Ectodermal cell (in vitro differentiated cells): ENCODE measurements around the gene BACH2.

Source experiments
- H3K27ac ChIP-seq: 2 replicates; pipeline ENCODE4 v1.7.0; 2013; ENCODE audit warnings: mild to moderate bottlenecking, low read depth, low read length; ENCODE audit not compliant: insufficient read depth, poor library complexity, severe bottlenecking
- H3K27me3 ChIP-seq: 2 replicates; pipeline ENCODE4 v1.7.0; 2013; ENCODE audit warnings: mild to moderate bottlenecking, low read length; ENCODE audit not compliant: insufficient read depth, control insufficient read depth, poor library complexity, severe bottlenecking
- H3K36me3 ChIP-seq: one replicate; pipeline ENCODE4 v1.7.0; 2013; ENCODE audit warnings: low read length; ENCODE audit not compliant: control insufficient read depth, insufficient read depth
- H3K4me1 ChIP-seq: one replicate; pipeline ENCODE4 v1.7.0; 2013; ENCODE audit warnings: low read length; ENCODE audit not compliant: control insufficient read depth, insufficient read depth
- H3K4me3 ChIP-seq: 2 replicates; pipeline ENCODE4 v1.7.0; 2013; ENCODE audit warnings: low read depth, low read length, control low read depth; ENCODE audit not compliant: insufficient read depth
- H3K9me3 ChIP-seq: 2 replicates; pipeline ENCODE4 v1.7.0; 2013; ENCODE audit warnings: mild to moderate bottlenecking, low read length, moderate library complexity; ENCODE audit not compliant: control insufficient read depth
- WGBS, 2 experiments: methylation state at CpG; one replicate each; pipeline ENCODE4 v1.1.7; 2013; ENCODE audit warnings: missing lambda C conversion rate in 2 of 2; 5-methylcytosine and 5-hydroxymethylcytosine counted together

The BACH2 gene

DNA sequence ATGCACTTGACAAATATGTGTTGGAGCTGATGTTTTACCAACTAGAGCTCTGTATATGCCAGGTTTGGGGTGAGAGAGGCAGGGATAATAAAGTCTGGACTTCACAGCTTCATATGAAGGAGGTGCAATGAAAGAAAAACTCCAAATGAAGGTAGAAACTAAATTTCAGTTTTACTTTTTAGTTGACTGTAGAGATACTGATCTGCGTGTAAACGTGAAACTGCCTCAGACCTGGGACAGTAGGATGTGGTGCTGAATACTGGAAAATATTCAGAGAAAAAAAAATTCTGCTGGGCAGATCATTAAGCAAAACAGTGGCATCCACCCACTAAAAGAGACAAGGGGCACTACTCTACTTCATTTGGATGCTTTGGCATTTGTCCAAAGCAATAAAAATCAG, 94.5 kb downstream of the BACH2 start:
- Histone ChIP-seq H3K4me1 (peaks cover 10% of the 10 kb centered on the region), H3K27me3 (no peaks in the 10 kb centered on the region), H3K36me3 (peaks cover 11% of the 10 kb centered on the region), H3K27ac (no peak overlapping the region), H3K4me3 (no peak overlapping the region), H3K9me3 (peaks cover 5% of the 10 kb centered on the region)
- WGBS, 2 experiments: 97 to 98% methylated on average over 2 of the region's 2 CpGs

DNA sequence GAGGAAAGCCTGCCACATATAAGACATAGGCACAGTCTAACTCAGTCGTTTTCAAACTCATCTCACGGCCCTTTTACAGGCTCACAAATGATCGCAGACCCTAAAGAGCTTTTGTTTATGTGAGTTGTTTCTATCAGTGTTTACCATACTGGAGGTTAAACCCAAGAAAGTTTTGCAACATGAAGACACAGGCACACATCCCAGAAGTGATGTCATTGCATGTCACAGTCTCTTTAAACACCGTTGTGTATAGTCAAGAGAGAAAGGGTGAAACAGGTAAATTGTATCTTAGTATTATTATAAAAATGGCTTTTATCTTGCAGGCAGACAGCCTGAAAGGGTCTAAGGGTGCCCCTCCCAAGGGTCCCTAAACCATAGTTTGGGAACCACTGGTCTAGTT, 96.7 kb downstream of the BACH2 start:
- H3K9me3 ChIP-seq: peaks cover 5% of the 10 kb centered on the region
- 94 to 98% methylated on average over 4 of the region's 4 CpGs for WGBS, 2 experiments
- H3K27ac ChIP-seq: no peak overlapping the region
- H3K27me3 ChIP-seq: no peaks in the 10 kb centered on the region
- peaks cover 15% of the 10 kb centered on the region for H3K4me1 ChIP-seq
- H3K36me3 ChIP-seq: peaks cover 11% of the 10 kb centered on the region
- H3K4me3 ChIP-seq: no peak overlapping the region

DNA sequence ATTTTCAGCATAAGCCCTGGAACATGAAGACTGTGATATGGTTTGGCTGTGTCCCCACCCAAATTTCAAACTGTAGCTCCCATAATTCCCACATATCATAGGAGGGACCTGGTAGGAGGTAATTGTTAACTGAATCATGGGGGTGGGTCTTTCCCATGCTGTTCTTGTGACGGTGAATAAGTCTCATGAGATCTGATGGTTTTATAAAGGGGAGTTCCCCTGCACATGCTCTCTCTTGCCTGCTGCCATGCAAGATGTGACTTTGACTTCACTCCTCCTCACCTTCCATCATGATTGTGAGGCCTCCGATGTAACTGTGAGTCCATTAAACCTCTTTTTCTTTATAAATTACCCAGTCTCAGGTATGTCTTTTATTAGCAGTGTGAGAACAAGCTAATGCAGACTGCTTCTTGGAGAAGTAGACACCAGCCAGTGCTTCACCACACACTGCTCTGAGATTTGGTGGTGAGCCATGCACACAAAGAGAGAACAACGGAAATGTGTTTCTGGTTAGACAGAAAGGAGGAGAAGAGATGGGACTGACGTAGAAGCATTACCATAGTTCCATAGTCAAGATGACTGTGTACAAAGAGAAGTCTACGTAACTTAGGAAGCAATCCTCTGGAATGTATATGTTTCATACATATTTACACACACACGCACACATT, 97.8 kb downstream of the BACH2 start:
- Histone ChIP-seq H3K27me3 (no peaks in the 10 kb centered on the region), H3K4me3 (no peak overlapping the region), H3K27ac (no peak overlapping the region), H3K4me1 (peaks cover 10% of the 10 kb centered on the region), H3K36me3 (peaks cover 11% of the 10 kb centered on the region), H3K9me3 (peaks cover 5% of the 10 kb centered on the region)
- 94 to 99% methylated on average over 5 to 6 of the region's 6 CpGs for WGBS, 2 experiments

DNA sequence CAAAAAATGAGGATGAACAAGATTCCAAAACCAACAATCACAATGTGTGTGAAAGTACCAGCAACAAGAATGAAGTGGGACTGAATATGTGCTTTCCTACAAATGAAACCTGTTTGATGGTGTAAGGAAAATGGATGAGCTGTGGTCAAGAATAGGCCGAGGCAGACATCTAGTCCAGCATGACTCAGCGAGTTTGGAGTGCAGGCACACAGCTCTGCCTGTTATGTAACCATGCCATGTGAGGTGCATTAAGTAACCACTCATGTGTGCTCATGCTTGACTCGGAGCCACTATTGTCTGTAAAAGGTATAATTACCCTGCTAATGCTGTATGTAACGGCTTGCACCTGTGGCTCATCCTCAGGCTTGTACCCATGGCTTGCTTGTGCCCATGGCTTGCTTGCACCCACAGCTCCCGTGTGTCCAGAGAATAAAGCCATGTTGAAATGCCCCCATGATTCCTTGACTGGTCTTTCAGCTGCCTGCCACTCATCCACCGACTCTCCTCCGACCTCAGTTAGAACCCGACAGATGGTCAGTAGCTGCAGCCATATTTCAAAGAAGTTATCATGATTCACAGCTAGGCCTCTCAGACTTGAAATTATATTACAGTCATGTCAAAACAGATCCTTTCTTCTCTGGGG, 98.7 kb downstream of the BACH2 start:
- peaks cover 11% of the 10 kb centered on the region for H3K36me3 ChIP-seq
- 95% methylated on average over 8 of the region's 8 CpGs for WGBS, 2 experiments
- no peak overlapping the region for H3K27ac ChIP-seq
- peaks cover 10% of the 10 kb centered on the region for H3K4me1 ChIP-seq
- H3K27me3 ChIP-seq: no peaks in the 10 kb centered on the region
- H3K9me3 ChIP-seq: peaks cover 5% of the 10 kb centered on the region
- H3K4me3 ChIP-seq: no peak overlapping the region

DNA sequence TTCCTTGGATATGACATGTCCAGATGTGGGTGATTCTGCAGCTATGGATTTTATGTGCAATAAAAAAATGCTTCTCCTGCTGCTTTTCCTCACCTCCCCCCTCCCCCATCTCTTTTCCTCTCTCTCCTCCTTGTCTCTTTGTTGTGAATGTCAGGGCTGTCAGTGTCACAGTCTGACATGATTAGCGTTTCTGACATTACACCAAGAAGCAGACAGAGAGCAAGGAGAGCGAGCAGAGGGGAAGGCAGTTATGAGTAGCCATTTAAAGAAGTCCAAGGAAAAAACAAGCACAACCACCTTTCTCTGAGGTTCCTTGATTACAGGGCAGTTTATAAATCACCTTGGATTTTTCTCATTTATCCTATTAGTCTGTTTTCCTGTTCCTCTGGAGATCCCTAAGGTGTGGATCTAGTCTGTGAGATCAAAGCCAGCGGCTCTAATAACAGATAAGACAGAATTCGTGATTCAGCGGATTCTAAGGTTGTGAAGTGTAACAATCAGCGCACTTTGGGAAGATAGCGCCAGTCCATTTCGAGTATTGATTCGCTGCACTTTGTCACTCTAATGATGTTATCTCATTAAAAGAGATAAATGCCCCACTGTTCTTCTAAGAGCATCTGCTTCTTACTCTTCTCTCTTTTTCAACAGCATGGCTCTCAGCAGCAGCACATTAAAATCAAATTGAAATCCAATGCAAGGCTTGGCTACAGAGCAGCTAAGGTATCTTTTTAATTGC, 101.4 kb downstream of the BACH2 start:
- no peaks in the 10 kb centered on the region for H3K27me3 ChIP-seq
- no peak overlapping the region for H3K27ac ChIP-seq
- peaks cover 11% of the 10 kb centered on the region for H3K36me3 ChIP-seq
- H3K4me1 ChIP-seq: peaks cover 10% of the 10 kb centered on the region
- WGBS, 2 experiments: 83 to 86% methylated on average over 9 of the region's 9 CpGs
- peaks cover 5% of the 10 kb centered on the region for H3K9me3 ChIP-seq
- H3K4me3 ChIP-seq: no peak overlapping the region

DNA sequence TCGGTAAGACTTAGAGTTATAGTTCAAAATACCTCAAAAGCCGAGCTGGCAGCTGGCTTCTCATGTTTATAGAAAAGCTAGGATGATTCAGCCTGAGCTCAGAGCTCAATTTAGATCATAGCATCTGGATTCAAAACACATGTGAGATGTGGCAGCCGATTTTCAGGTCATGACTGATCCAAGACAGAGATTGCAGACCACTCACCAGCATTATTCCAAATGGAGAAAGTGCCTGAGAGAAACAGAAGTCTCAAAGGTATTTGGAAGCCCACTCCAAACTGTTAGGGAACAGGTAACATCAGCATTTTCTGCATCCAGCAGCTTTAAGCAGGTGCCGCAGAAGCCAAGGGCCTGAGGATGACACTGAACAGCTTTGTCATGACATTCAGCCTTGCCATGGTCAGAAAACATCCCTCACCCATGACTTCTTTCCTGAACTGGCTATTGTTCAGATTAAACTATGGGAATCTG, 102.2 kb downstream of the BACH2 start:
- no peak overlapping the region for H3K4me3 ChIP-seq
- peaks cover 10% of the 10 kb centered on the region for H3K4me1 ChIP-seq
- peaks cover 5% of the 10 kb centered on the region for H3K9me3 ChIP-seq
- no peak overlapping the region for H3K27ac ChIP-seq
- 89 to 95% methylated on average over 4 of the region's 4 CpGs for WGBS, 2 experiments
- no peaks in the 10 kb centered on the region for H3K27me3 ChIP-seq
- peaks cover 9% of the 10 kb centered on the region for H3K36me3 ChIP-seq

DNA sequence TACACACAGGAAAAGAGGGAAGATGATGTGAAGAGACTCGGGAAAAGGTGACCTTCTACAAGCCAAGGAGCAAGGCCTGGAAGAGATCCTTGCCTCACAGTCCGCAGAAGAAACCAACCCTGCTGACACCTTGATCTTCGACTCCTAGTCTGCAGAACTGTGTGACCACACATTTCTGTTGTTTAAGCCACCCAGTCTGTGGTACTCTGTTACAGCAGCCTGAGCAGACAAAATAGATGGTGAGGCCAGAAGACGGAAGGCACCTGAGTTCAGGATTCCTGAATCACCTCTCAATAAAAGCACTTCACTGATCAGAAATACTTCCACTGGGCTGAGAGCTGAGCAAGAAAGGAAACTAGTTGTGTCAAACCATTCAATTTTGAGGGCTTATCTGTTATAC, 103.3 kb downstream of the BACH2 start:
- WGBS, 2 experiments: 95% methylated on average over 4 of the region's 4 CpGs
- H3K4me3 ChIP-seq: no peak overlapping the region
- peaks cover 3% of the 10 kb centered on the region for H3K36me3 ChIP-seq
- no peak overlapping the region for H3K27ac ChIP-seq
- H3K27me3 ChIP-seq: no peaks in the 10 kb centered on the region
- H3K9me3 ChIP-seq: peaks cover 5% of the 10 kb centered on the region
- H3K4me1 ChIP-seq: peaks cover 10% of the 10 kb centered on the region

DNA sequence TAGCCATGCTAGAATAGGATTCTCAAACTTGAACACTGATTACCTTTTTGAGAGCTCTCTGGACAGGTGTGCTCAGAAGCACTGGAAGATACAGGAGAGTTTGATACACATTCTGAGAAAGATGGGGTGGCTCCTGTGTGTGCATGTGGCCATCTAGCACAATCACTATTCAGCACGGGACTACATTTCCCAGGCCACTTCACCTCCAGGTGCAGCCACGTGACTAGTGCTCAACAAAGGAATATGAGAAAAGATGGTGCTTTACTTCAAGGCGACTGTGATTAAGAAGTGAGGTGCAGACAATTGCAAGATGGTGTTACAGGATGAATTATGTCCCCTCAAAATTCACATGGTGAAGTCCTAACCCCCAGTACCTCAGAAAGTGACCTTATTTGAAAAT, 103.8 kb downstream of the BACH2 start:
- WGBS, 2 experiments: 91 to 93% methylated on average over 3 of the region's 3 CpGs

DNA sequence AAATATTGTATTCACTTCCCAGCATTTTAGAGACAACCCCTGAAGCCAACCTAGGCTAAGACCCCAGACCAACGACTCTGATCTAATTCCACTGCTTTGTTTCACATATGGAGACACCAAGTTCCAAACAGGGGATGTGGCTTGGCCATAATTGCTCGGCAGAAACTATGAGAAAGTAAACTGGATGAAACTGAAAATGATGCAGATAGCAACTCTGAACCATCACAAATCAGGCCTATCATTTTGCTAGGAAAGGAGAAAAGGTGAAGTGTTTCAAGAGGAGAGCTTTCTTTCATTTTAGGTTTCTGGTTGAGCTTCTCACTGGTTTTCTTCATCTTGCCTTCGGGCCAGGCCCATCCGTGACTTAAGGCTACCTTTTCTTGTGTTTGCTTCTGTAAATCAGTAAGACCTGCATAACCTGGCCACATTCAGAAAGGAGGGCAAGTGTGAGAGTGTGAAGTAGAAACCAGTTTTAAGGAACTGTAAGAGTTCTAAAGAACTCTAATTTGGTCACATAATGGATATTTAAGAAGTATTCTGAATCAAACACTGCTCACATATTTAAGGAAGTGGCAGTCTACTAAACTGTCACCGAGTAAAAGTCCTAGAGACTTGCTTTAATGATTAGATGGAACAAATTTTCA, 105.8 kb downstream of the BACH2 start:
- Histone ChIP-seq H3K36me3 (no peaks in the 10 kb centered on the region), H3K27ac (no peak overlapping the region), H3K4me3 (no peak overlapping the region), H3K27me3 (no peaks in the 10 kb centered on the region), H3K4me1 (peaks cover 10% of the 10 kb centered on the region), H3K9me3 (no peaks in the 10 kb centered on the region)
- WGBS, 2 experiments: 90 to 95% methylated on average over 5 of the region's 5 CpGs

More for the DNA sequence above, 103.8 kb downstream of the BACH2 start:
- peaks cover 10% of the 10 kb centered on the region for H3K4me1 ChIP-seq
- H3K9me3 ChIP-seq: peaks cover 5% of the 10 kb centered on the region
- no peaks in the 10 kb centered on the region for H3K27me3 ChIP-seq
- no peak overlapping the region for H3K4me3 ChIP-seq
- no peak overlapping the region for H3K27ac ChIP-seq
- H3K36me3 ChIP-seq: peaks cover 3% of the 10 kb centered on the region

DNA sequence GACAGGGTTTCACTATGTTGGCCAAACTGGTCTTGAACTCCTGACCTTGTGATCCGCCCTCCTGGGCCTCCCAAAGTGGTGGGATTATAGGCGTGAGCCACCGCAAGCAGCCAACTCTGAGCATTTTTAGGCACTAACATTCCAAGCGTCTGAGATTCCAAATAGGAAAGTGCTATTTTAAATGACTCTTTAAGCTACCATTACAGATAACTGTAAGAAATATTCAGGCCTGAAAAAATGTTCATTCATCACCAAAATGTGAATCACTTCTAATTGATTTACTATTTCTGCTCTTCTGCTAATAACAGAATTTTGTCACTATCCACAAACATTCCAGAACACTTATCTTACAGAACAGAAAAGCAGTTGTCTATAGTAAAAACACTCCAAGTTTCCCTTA, 106.5 kb downstream of the BACH2 start:
- Histone ChIP-seq H3K27ac (no peak overlapping the region), H3K4me1 (peaks cover 6% of the 10 kb centered on the region), H3K4me3 (no peak overlapping the region), H3K9me3 (no peaks in the 10 kb centered on the region), H3K27me3 (no peaks in the 10 kb centered on the region), H3K36me3 (no peaks in the 10 kb centered on the region)
- 92 to 98% methylated on average over 4 of the region's 4 CpGs for WGBS, 2 experiments
